ENCODE data around the gene USP24. TPM values are rescaled to one million over a fixed set of nuclear protein-coding genes. Genes with fewer than 3 reads are reported as not detected.

Gene USP24
- polyA plus RNA-seq, 1 experiment, result 8.4 TPM

- POLR2A ChIA-PET, result no interaction called here
- peaks cover 20% of the 10 kb centered on the region for H3K36me3 ChIP-seq (ENCODE audit: control insufficient read depth, insufficient read depth, low read length)
- CTCF ChIA-PET, result interaction anchor here (0.6 to 12.3 kb wide), 5 partner anchors 9 to 1416 kb away, joined by 3 to 131 read pairs (median 3); no protein-coding TSS in a partner anchor
Observed at GRCh38 chr1:55138823-55139222, 76.3 kb downstream of the USP24 start.

DNA sequence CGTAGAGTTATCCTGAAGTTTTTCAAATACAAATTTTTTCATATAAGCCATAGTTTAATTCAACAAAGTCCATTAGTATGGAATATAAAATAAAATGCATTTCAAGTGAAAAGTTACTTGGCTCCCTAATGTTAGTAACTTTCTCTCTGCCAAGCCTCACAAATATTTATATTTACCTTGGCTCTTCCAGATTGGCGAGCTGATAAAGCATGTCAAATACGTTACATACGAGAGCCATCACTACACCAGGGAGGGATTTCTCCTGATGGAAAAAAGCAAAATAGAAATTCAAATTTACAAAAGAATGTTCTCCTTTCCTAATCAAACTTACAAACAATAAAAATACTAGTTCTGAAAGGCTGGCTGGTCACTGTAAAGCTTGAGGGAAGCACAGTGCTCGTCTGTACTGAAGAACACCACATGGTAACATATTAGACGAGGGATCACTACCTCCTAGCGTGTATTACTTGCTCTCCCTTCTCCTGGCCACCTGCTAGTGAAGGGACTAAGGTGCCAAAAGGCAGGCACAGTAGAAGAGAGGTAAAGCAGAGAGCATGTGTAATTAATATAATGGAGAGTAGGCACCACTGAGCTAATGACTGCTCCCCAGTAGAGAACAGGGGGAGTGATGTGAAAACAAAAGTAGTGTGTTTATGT is 80.9 kb downstream of the USP24 start:
- H3K27me3 ChIP-seq (ENCODE audit: control insufficient read depth, insufficient read depth, low read length), result no peaks in the 10 kb centered on the region
- ChIA-PET CTCF (interaction anchor here (1.0 to 12.3 kb wide), 2 partner anchors 28 to 145 kb away, joined by 3 to 131 read pairs; no protein-coding TSS in a partner anchor), POLR2A (no interaction called here)
- H3K4me3 ChIP-seq (ENCODE audit: low read depth, low read length), result no peak overlapping the region
- DNase-seq (ENCODE audit: low read depth), result no peak
- H3K36me3 ChIP-seq (ENCODE audit: control insufficient read depth, insufficient read depth, low read length), result peaks cover 18% of the 10 kb centered on the region
- TF ChIP-seq, protein P1, sequence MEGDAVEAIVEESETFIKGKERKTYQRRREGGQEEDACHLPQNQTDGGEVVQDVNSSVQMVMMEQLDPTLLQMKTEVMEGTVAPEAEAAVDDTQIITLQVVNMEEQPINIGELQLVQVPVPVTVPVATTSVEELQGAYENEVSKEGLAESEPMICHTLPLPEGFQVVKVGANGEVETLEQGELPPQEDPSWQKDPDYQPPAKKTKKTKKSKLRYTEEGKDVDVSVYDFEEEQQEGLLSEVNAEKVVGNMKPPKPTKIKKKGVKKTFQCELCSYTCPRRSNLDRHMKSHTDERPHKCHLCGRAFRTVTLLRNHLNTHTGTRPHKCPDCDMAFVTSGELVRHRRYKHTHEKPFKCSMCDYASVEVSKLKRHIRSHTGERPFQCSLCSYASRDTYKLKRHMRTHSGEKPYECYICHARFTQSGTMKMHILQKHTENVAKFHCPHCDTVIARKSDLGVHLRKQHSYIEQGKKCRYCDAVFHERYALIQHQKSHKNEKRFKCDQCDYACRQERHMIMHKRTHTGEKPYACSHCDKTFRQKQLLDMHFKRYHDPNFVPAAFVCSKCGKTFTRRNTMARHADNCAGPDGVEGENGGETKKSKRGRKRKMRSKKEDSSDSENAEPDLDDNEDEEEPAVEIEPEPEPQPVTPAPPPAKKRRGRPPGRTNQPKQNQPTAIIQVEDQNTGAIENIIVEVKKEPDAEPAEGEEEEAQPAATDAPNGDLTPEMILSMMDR (IDR thresholded peaks at IDR 0.05; ENCODE audit: insufficient read depth, low read depth, low read length), result no peak

More at GRCh38 chr1:55138823-55139222, 76.3 kb downstream of the USP24 start:
- Histone ChIP-seq H3K27me3 (ENCODE audit: control insufficient read depth, insufficient read depth, low read length) (no peaks in the 10 kb centered on the region), H3K4me3 (ENCODE audit: low read depth, low read length) (no peak overlapping the region)
- TF ChIP-seq, protein P1 (IDR thresholded peaks at IDR 0.05; ENCODE audit: insufficient read depth, low read depth, low read length), result no peak
- no peak for DNase-seq (ENCODE audit: low read depth)

DNA sequence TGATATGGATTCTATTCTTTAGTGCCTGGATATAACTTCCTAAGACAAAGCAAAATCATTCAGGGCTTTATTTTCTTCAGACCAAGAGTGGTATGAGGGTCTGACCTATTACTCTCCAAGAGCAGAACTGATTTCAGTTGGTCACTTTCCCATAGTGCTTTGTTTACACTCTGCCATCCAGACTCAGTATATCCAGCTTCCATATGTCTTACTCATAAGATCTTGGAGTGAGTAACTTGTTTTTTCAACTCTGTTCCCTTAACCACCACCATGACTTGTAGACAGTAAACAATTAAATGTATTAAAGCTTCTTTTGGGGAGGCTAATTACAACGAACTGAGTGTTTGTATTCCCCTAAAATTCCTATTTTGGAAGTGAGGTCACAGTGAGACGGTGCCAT is 83.4 kb downstream of the USP24 start:
- H3K4me3 ChIP-seq (ENCODE audit: low read depth, low read length), result no peak overlapping the region
- peak; percentile 9 for DNase-seq (ENCODE audit: low read depth)
- no peaks in the 10 kb centered on the region for H3K27me3 ChIP-seq (ENCODE audit: control insufficient read depth, insufficient read depth, low read length)
- POLR2A ChIA-PET, result no interaction called here
- TF ChIP-seq, protein P1 (IDR thresholded peaks at IDR 0.05; ENCODE audit: insufficient read depth, low read depth, low read length), result no peak
- CTCF ChIA-PET, result no interaction called here
- H3K36me3 ChIP-seq (ENCODE audit: control insufficient read depth, insufficient read depth, low read length), result peaks cover 12% of the 10 kb centered on the region

DNA sequence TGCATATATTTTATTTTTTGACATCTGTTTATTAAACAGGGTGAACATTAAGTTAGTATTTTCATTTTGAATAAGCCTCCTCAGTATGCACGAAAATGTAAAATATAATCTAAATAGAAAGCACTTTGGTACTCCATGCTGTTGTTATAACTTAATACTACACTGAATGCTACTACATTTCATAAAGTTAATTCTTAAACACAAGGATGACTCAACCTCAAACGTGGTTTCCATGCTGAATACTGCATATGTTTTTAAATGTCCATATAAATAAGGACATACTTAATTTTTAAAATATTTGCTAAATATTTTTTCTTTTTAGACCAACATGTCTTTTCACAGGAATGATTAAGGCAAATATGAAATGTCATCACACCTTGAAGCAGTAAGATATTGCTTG is 83.9 kb downstream of the USP24 start:
- Histone ChIP-seq H3K36me3 (ENCODE audit: control insufficient read depth, insufficient read depth, low read length) (peaks cover 9% of the 10 kb centered on the region), H3K27me3 (ENCODE audit: control insufficient read depth, insufficient read depth, low read length) (no peaks in the 10 kb centered on the region), H3K4me3 (ENCODE audit: low read depth, low read length) (no peak overlapping the region)
- CTCF ChIA-PET, result interaction anchor here (3.0 kb wide), 1 partner anchor 146 kb away, joined by 14 read pairs; no protein-coding TSS in a partner anchor
- POLR2A ChIA-PET, result no interaction called here
- TF ChIP-seq, protein P1 (IDR thresholded peaks at IDR 0.05; ENCODE audit: insufficient read depth, low read depth, low read length), result no peak
- no peak for DNase-seq (ENCODE audit: low read depth)

- TF ChIP-seq, protein P1 (IDR thresholded peaks at IDR 0.05; ENCODE audit: insufficient read depth, low read depth, low read length), result no peak
- H3K36me3 ChIP-seq (ENCODE audit: control insufficient read depth, insufficient read depth, low read length), result peaks cover 12% of the 10 kb centered on the region
- no peaks in the 10 kb centered on the region for H3K27me3 ChIP-seq (ENCODE audit: control insufficient read depth, insufficient read depth, low read length)
- CTCF ChIA-PET, result interaction anchor here (3.0 kb wide), 1 partner anchor 148 kb away, joined by 14 read pairs; no protein-coding TSS in a partner anchor
- DNase-seq (ENCODE audit: low read depth), result no peak
- no peak overlapping the region for H3K4me3 ChIP-seq (ENCODE audit: low read depth, low read length)
- POLR2A ChIA-PET, result no interaction called here
Observed at GRCh38 chr1:55129194-55129728, 85.9 kb downstream of the USP24 start.
